ENCODE data around the gene TMEM95.

TMEM95 gene

DNA sequence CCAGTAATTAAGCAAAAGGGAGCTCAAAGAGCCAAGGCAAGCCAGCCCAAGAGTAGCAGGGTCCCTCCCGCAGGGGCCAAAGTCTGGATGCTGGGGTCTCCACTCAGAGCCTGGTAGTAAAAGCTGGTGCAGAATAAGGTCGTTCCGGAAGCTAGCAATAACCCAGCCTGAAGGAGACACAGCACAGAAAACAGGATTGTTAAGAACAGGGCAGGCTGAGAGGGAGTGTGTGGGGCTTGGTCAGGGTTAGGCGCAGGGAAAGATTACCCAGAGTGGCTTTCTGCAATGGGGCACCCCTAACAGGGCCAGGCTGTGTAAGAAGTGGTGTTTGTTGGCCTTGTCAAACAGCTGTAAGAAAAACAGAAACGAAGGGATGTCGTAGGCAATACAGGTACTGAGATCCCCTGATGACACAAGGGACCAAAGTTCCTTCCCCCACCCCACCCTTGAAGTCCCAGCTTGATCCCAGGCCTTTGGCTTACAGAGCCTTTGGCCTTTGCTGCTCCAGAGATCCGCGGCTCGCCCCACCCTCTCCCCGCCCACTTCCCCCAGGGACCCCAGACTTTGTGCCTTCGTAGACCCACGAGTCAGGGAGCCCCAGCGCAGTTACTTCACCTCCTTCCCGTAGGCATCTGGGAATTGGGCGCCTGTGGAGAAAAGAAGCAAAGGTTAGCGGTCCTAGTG, 48.2 kb downstream of the TMEM95 start:
- peak overlapping the region; percentile 95 for H3K9ac ChIP-seq (ENCODE audit: low read length)
- DNase-seq (ENCODE audit: low read depth): no peak

DNA sequence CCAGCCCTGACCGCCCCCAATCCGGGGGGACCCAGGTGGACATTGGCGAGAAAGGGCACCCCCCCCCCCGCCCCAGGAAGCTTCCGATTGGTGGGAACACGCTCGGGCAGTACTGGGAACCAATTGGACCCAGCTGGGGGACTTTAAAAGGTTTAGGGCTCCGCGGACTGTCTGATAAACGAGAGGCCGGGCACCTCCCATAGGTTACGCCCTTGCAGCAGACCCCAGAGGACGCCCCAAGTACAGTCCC, 48.7 kb downstream of the TMEM95 start:
- H3K4me1 ChIP-seq (ENCODE audit: control insufficient read depth, insufficient read depth, low read length): peaks cover 13% of the 10 kb centered on the region
- H3K9me3 ChIP-seq (ENCODE audit: control insufficient read depth, low read length): no peaks in the 10 kb centered on the region

More for the DNA sequence above, 48.2 kb downstream of the TMEM95 start:
- no peaks in the 10 kb centered on the region for H3K27me3 ChIP-seq (replicated peaks; ENCODE audit: control insufficient read depth, insufficient read depth, low read length)
- peaks cover 13% of the 10 kb centered on the region for H3K4me1 ChIP-seq (ENCODE audit: control insufficient read depth, insufficient read depth, low read length)
- H3K4me3 ChIP-seq (ENCODE audit: low read length): peak overlapping the region; percentile 85
- H3K9me3 ChIP-seq (ENCODE audit: control insufficient read depth, low read length): no peaks in the 10 kb centered on the region
- H3K36me3 ChIP-seq (ENCODE audit: control insufficient read depth, insufficient read depth, low read length, severe bottlenecking): no peaks in the 10 kb centered on the region

DNA sequence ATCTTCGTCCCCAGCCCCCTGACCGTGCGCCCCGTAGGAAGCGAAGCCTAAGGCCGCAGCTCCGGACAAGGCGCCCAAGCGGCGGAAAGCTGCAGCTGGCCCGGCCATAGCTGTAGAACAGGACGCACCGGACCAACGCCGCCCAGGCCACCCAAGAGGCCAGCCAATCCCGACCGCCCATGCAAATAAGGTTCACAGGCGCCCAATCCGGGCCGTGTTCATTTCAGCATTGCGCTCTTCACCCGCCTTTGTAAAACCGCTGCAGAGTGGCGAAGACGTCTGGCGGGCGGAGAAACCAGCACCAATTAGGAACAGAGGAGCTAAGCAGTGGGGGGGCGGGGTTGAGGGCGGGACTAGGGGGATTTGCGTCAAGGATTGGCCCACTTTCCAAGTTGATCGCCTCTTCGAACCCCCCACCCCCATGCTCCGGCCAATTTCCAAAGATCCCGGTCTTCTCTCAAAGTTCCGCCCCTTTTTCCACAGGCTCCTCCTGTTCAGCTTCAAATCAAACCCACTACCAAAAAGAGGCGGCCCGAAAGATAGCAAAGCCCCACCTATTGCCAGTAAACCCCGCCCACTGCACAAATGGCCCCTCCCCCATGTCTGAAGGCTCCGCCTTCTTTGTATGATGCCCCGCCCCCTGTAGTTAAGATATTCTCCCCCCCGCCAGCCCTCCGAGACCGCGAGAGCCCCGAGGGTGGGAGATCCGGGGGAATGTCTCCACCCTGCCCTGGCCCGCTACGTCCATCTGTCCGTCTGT, 49.2 kb downstream of the TMEM95 start, which contains the start of gene TMEM256:
Gene TMEM256 (minus strand): TSS at position 121 of the 760 bp plus-strand sequence. CDS start 13 bp downstream, at position 108.
- H3K4me3 ChIP-seq (ENCODE audit: low read length): peak within 1 kb of the TSS; percentile 85
- H3K9ac ChIP-seq (ENCODE audit: low read length): peak within 1 kb of the TSS; percentile 95
- peak; percentile 100 for DNase-seq (ENCODE audit: low read depth)

More for the DNA sequence above, 48.7 kb downstream of the TMEM95 start:
- H3K9ac ChIP-seq (ENCODE audit: low read length): peak overlapping the region; percentile 95
- no peaks in the 10 kb centered on the region for H3K27me3 ChIP-seq (replicated peaks; ENCODE audit: control insufficient read depth, insufficient read depth, low read length)
- peaks cover 2% of the 10 kb centered on the region for H3K36me3 ChIP-seq (ENCODE audit: control insufficient read depth, insufficient read depth, low read length, severe bottlenecking)
- peak overlapping the region; percentile 85 for H3K4me3 ChIP-seq (ENCODE audit: low read length)
- no peak for DNase-seq (ENCODE audit: low read depth)

GRCh38 chr17:7404737-7405349, 49.9 kb downstream of the TMEM95 start:
- Histone ChIP-seq H3K4me1 (ENCODE audit: control insufficient read depth, insufficient read depth, low read length) (peaks cover 13% of the 10 kb centered on the region), H3K27me3 (replicated peaks; ENCODE audit: control insufficient read depth, insufficient read depth, low read length) (no peaks in the 10 kb centered on the region), H3K9me3 (ENCODE audit: control insufficient read depth, low read length) (no peaks in the 10 kb centered on the region), H3K4me3 (ENCODE audit: low read length) (peak overlapping the region; percentile 84), H3K36me3 (ENCODE audit: control insufficient read depth, insufficient read depth, low read length, severe bottlenecking) (peaks cover 14% of the 10 kb centered on the region), H3K9ac (ENCODE audit: low read length) (peak overlapping the region; percentile 82)
- no peak for DNase-seq (ENCODE audit: low read depth)

More for the DNA sequence above, 49.2 kb downstream of the TMEM95 start, which contains the start of gene TMEM256:
- no peaks in the 10 kb centered on the region for H3K27me3 ChIP-seq (replicated peaks; ENCODE audit: control insufficient read depth, insufficient read depth, low read length)
- peaks cover 13% of the 10 kb centered on the region for H3K4me1 ChIP-seq (ENCODE audit: control insufficient read depth, insufficient read depth, low read length)
- peaks cover 7% of the 10 kb centered on the region for H3K36me3 ChIP-seq (ENCODE audit: control insufficient read depth, insufficient read depth, low read length, severe bottlenecking)
- no peaks in the 10 kb centered on the region for H3K9me3 ChIP-seq (ENCODE audit: control insufficient read depth, low read length)

DNA sequence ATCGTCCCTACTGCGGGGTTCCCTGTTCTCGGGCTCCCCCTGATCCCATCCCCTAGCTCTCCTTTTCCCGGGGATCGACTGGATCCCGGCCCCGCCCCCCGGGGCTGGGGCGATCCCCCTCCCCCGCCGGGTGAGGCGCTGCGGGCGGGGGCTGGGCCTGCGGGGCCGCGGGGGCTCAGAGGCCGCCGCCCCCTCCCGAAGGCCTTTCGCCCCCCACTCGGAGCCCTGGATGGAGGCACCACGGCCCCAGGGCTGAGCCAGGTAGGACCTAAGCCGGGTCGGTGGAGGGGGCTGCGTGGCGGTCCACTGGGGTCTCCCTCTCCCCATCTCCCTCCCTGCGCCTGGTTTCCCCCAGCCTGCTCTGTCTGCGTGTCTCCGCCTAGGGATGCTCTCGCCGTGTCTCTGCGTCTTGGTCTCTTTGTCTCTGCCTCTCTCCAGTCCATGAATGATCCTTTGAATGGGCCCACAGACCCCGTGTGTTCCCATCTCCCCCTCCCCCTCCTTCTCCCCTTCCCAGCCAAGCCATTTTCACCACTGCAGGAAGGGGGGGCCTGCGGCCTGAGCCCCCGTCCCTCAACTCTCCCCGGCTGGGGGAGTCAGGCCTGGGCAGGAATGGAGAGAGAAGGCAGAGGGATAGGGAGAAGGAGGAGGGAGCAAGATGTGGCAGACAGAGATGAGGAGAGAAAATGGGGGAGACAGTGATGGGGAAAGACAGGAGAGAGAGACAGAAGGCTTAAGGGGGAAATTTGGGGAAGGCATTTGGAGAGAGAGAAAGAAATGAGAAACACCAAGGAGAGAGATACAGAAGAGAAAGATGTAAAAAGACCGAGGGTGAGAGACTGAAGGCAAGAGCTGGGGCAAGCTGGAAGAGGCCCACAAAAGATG, 50.6 kb downstream of the TMEM95 start:
- H3K4me3 ChIP-seq (ENCODE audit: low read length): peak overlapping the region; percentile 84
- H3K9me3 ChIP-seq (ENCODE audit: control insufficient read depth, low read length): no peaks in the 10 kb centered on the region
- H3K27me3 ChIP-seq (replicated peaks; ENCODE audit: control insufficient read depth, insufficient read depth, low read length): no peaks in the 10 kb centered on the region
- DNase-seq (ENCODE audit: low read depth): peak; percentile 49
- peak overlapping the region; percentile 82 for H3K9ac ChIP-seq (ENCODE audit: low read length)
- H3K4me1 ChIP-seq (ENCODE audit: control insufficient read depth, insufficient read depth, low read length): peaks cover 13% of the 10 kb centered on the region
- H3K36me3 ChIP-seq (ENCODE audit: control insufficient read depth, insufficient read depth, low read length, severe bottlenecking): peaks cover 21% of the 10 kb centered on the region

DNA sequence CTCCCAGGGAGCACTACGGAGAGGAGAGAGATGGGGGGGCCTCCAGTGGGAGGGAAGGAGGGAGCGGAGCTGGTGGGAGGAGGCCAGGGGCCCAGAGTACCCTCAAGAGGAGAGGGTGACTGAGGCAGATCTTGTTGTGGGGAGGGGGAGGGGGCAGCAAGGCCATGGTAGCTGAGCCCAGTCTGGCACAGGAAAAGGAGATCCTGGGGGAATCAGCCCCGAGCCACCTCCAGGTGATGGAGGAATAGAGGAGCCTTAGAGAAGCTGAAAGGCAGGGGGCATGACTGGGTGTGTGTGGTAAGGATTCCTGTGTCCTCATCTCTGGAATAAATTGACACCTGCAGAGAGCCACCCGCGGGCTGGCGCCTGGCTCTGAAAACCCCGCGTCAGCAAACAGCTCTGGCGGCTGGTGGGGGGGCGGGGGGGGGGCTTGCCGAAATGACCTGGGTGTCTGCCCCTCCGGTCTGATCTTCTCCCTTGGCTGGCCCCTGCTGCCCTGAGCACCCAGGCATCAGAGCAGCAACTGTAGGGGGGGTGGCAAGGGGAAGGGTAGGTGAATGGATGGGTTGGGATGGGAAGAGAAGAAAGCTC, 51.4 kb downstream of the TMEM95 start:
- DNase-seq (ENCODE audit: low read depth): no peak
- Histone ChIP-seq H3K4me1 (ENCODE audit: control insufficient read depth, insufficient read depth, low read length) (peaks cover 13% of the 10 kb centered on the region), H3K27me3 (replicated peaks; ENCODE audit: control insufficient read depth, insufficient read depth, low read length) (no peaks in the 10 kb centered on the region), H3K9ac (ENCODE audit: low read length) (peak overlapping the region; percentile 82), H3K9me3 (ENCODE audit: control insufficient read depth, low read length) (no peaks in the 10 kb centered on the region), H3K36me3 (ENCODE audit: control insufficient read depth, insufficient read depth, low read length, severe bottlenecking) (peaks cover 21% of the 10 kb centered on the region), H3K4me3 (ENCODE audit: low read length) (peak overlapping the region; percentile 84)

All from adipocyte (in vitro differentiated cells).